ENCODE measurements around the gene P3H4.

Gene P3H4

GRCh38 chr17:41769346-41769862, 42.3 kb downstream of the P3H4 start:
- DNase-seq, result no peak

DNA sequence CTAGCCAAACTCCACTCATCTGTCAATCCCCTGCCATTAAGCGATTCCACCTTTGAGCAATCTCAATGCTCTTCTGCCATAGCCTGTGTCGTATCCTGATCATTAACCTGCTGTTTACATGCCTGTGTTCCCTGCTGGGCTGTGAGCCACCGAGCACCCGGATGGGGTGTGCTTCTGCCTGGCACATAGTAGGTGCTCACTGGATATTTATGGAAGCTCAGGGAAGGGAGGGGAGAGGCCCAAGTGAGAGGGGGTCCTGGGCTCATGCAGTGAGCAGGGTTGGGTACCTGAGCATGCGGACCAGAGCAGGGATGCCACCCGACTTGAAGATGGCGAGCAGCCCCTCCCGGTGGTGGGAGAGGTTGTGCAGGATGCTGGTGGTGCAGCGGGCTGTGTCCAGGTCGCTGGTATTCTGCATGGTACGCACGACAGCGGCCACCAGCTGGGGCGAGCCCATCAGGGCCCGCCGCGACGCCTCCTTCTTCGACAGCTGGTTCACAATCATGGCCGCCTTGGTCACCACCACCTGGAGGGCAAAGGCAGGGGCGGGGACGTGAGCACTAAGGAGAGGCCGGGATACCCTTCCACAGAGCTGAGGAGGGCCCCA, 43.0 kb downstream of the P3H4 start:
- DNase-seq, result no peak

DNA sequence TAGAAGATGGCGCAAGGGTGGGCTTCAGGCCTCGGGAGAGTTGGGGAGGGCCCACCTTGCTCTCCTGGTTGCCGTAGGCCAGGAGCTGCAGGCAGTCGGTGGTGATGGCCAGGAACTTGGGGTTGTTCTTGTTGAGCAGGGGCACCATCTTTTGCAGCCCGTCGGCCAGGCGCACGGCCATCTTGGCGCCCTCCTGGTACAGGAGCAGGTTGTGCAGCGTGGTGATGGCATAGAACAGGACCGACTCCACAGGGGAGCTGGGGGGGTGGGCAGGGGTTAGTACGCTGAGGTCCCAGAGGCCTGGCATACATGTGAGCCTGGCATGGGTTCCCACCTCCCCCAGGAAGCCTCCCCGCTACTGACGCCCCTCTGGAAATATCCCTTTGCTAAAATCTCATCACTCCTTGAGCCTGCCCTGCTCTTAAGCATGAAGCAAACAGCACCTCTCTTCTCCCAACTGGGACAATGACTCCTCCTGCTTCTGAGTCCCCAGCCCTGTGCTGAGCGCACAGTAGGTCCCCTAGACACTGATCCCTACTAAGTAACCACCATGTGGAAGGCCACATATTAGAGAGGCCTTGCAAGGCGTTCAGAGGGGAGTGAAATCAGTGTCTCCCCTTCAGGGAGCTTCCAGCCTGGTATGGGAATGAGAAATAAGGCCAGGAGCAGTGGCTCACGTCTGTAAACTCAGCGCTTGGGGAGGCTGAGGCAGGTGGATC, 44.3 kb downstream of the P3H4 start:
- no peak for DNase-seq

DNA sequence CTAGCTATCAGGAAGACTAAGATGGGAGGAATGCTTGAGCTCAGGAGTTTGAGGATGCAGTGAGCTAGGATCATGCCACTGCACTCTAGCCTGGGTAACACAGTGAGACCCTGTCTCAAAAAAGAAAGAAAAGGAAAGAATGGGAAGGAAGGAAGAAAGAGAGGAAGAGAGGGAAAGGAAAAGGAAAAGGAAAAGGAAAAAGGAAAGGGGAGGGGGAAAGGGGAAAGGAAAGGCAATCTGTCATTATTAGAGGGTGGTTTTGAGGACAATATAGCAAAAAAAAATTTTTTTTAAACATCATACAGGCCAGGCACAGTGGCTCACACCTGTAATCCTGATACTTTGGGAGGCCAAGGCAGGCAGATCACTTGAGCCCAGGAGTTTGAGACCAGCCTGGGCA, 45.6 kb downstream of the P3H4 start:
- no peak for DNase-seq

DNA sequence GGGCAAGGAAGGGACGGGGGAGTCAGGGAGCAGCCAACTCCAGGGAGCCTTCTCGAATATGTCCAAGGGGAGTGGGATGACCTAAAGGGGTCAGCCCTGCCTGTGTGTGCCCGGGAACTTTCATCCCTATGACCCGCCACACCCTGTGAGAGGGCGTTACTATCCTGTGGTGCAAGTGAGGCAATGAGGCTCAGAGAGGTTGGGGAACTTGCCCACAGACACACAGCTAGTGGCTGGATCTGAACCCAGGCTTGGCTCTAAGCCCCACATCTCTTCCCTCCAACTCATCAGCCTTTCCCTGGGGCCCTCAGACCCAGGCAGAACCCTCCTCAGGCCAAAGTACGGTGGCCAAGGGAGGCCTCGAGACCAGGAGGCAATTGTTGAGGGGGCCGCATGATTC, 48.4 kb downstream of the P3H4 start:
- DNase-seq, result no peak

GRCh38 chr17:41762841-41763240, 48.9 kb downstream of the P3H4 start:
- DNase-seq, result no peak

- no peak for DNase-seq
Observed at GRCh38 chr17:41762391-41762790, 49.4 kb downstream of the P3H4 start.

DNA sequence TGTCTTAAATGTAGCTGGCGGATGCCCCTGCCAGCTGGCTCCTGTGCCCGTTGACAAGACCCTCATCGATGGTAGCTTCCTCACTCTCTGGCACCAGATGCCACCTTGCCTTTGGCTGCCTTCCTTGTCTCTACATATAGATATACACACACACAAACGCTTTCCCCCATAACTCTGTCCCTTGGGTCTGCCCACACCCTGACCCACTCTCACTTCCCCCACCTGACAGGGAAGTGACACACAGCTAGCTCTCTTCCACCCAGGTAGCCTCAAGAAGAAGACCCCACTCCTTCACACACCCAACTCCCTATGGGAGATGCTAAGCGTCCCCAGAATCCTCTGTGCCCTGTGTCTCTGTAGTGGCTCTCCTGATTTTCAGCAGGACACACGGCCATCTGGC, 50.9 kb downstream of the P3H4 start:
- peak in 1 of 2 donors; percentile 12 for DNase-seq

DNA sequence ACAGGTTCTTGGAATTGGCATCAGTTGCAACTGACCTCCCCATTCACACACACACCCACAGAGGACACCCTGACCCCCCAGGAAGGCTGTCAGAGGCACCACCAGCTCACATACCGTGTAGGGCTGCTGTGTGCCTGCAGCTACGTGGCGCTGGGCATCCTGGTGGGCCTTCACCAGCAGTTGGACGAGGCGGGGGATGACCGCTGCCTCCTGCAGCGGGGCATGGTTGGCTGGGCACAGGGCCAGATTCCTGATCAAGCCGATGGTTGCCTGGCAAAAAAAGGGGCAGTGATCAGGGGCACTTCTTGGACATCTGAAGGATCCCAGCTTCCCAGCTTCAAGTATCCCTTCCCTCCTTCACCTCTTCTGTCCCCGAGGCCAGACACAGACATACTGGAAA, 53.1 kb downstream of the P3H4 start:
- DNase-seq, result no peak

GRCh38 chr17:41754066-41754465, 57.7 kb downstream of the P3H4 start:
- no peak for DNase-seq
